Liver (tissue), 9 donors: ENCODE results near the gene NFE2L1. TPM values are rescaled to one million over a fixed set of nuclear protein-coding genes. Genes with fewer than 3 reads are reported as not detected.
A peak's percentile ranks its signal among the peaks of the same experiment; 100 is the strongest.

Source experiments
- DNase-seq: peaks from one replicate; pipeline ENCODE4 v3.0.0-alpha.2; 2017; ENCODE audit warnings: low spot score
- H3K27ac ChIP-seq, 2 donors: one replicate each; pipeline ENCODE4 v1.7.0; 2013; ENCODE audit warnings: inconsistent platforms in 2 of 2, low read length in 2 of 2, control low read depth in 1 of 2, low read depth in 1 of 2, mild to moderate bottlenecking in 1 of 2
- H3K27me3 ChIP-seq, 4 donors: one replicate each; pipeline versions ENCODE4 v1.6.1 to v1.7.0; 2013; ENCODE audit warnings: low read length in 3 of 4, inconsistent platforms in 1 of 4, mild to moderate bottlenecking in 1 of 4, moderate library complexity in 1 of 4; ENCODE audit not compliant: control insufficient read depth in 4 of 4, insufficient read depth in 4 of 4
- H3K36me3 ChIP-seq, 4 donors: one replicate each; pipeline versions ENCODE4 v1.6.1 to v1.7.0; 2013; ENCODE audit warnings: low read length in 3 of 4, mild to moderate bottlenecking in 3 of 4, low read depth in 1 of 4, moderate library complexity in 1 of 4; ENCODE audit not compliant: control insufficient read depth in 4 of 4, insufficient read depth in 3 of 4
- H3K4me1 ChIP-seq, 4 donors: one replicate each; pipeline versions ENCODE4 v1.6.1 to v1.7.0; 2013; ENCODE audit warnings: low read length in 3 of 4, mild to moderate bottlenecking in 3 of 4, moderate library complexity in 1 of 4; ENCODE audit not compliant: control insufficient read depth in 4 of 4, insufficient read depth in 4 of 4
- H3K4me3 ChIP-seq, 3 donors: one replicate each; pipeline versions ENCODE4 v1.6.1 to v1.7.0; 2013; ENCODE audit warnings: low read length in 3 of 3, control low read depth in 1 of 3, low read depth in 1 of 3, mild to moderate bottlenecking in 1 of 3
- H3K9ac ChIP-seq, 2 donors: one replicate each; pipeline ENCODE4 v1.7.0; 2013; ENCODE audit warnings: low read length in 2 of 2, mild to moderate bottlenecking in 2 of 2, moderate library complexity in 2 of 2, control low read depth in 1 of 2, low read depth in 1 of 2
- H3K9me3 ChIP-seq, 4 donors: one replicate each; pipeline versions ENCODE4 v1.6.1 to v1.7.0; 2013; ENCODE audit warnings: low read length in 3 of 4; ENCODE audit not compliant: control insufficient read depth in 4 of 4
- EGR1 ChIP-seq, 2 donors: IDR thresholded peaks; 2 replicates each; pipeline ENCODE4 v1.6.1; 2016 to 2018; ENCODE audit warnings: antibody characterized with exemption in 2 of 2, low read depth in 2 of 2
- FOXA2 ChIP-seq: IDR thresholded peaks from 2 replicates; pipeline ENCODE4 v1.6.1; 2016; ENCODE audit warnings: antibody characterized with exemption
- GABPA ChIP-seq, 2 donors: IDR thresholded peaks in 1 of 2; conservative IDR thresholded peaks in 1 of 2; 2 replicates each; pipeline ENCODE4 v1.6.1; 2016; ENCODE audit warnings: antibody characterized with exemption in 2 of 2, mild to moderate bottlenecking in 1 of 2, moderate library complexity in 1 of 2
- HNF4A ChIP-seq, 2 donors: conservative IDR thresholded peaks; 2 replicates each; pipeline ENCODE4 v1.6.1; 2016; ENCODE audit warnings: antibody characterized with exemption in 2 of 2, mild to moderate bottlenecking in 2 of 2
- JUND ChIP-seq, 2 donors: IDR thresholded peaks; 2 replicates each; pipeline ENCODE4 v1.6.1; 2016; ENCODE audit warnings: antibody characterized with exemption in 2 of 2
- NR2F2 ChIP-seq: IDR thresholded peaks from 2 replicates; pipeline ENCODE4 v1.6.1; 2016; ENCODE audit warnings: antibody characterized with exemption
- RAD21 ChIP-seq, 2 donors: IDR thresholded peaks; 2 replicates each; pipeline ENCODE4 v1.6.1; 2016; ENCODE audit warnings: antibody characterized with exemption in 2 of 2, mild to moderate bottlenecking in 2 of 2
- RXRA ChIP-seq, 2 donors: IDR thresholded peaks; 2 replicates each; pipeline ENCODE4 v1.6.1; 2017 to 2018; ENCODE audit warnings: antibody characterized with exemption in 2 of 2, mild to moderate bottlenecking in 1 of 2
- SP1 ChIP-seq: IDR thresholded peaks from 2 replicates; pipeline ENCODE4 v1.6.1; 2018; ENCODE audit warnings: antibody characterized with exemption, mild to moderate bottlenecking
- YY1 ChIP-seq: IDR thresholded peaks from 2 replicates; pipeline ENCODE4 v1.6.1; 2016; ENCODE audit warnings: antibody characterized with exemption, mild to moderate bottlenecking
- WGBS: extraction: QIAGEN DNeasy Blood & Tissue Kit; methylation state at CpG from one replicate; pipeline ENCODE4 v1.1.7; 2013; 5-methylcytosine and 5-hydroxymethylcytosine counted together
- polyA plus RNA-seq, 2 donors: library from polyadenylated mRNA; stranded (reverse) in 1 of 2; unstranded in 1 of 2; fragments of 200-250 nt in 1 of 2; fragments of >200 nt in 1 of 2; fragmentation: Nextera tagmentation in 1 of 2; extraction: Ambion mirVana in 1 of 2; gene quantifications; one replicate each; pipeline versions ENCODE4 v1.2.1 to v1.2.3, GENCODE V29; 2013 to 2015
- total RNA-seq, 2 donors: library from RNA; depleted of rRNA; stranded (reverse); fragments of >200 nt; gene quantifications; one replicate each; pipeline ENCODE4 v1.2.3, GENCODE V29; 2014
- TF ChIP-seq, protein P1 (sequence below): IDR thresholded peaks from 2 replicates; pipeline ENCODE4 v1.6.1; 2016; ENCODE audit warnings: antibody characterized with exemption
- TF ChIP-seq, protein P2 (sequence below): fragments of 150-350 bp; IDR thresholded peaks from 2 replicates; pipeline ENCODE4 v1.5.1; 2017; ENCODE audit warnings: improper control_type of control experiment, low read depth, low read length; ENCODE audit not compliant: missing input control
- TF ChIP-seq, protein P3 (sequence below): IDR thresholded peaks from 2 replicates; pipeline ENCODE4 v1.6.1; 2016; ENCODE audit warnings: antibody characterized with exemption
- TF ChIP-seq, protein P4 (sequence below): IDR thresholded peaks from 2 replicates; pipeline ENCODE4 v1.6.1; 2016; ENCODE audit warnings: antibody characterized with exemption
- TF ChIP-seq, protein P5 (sequence below): IDR thresholded peaks from 2 replicates; pipeline ENCODE4 v1.6.1; 2016; ENCODE audit warnings: antibody characterized with exemption, mild to moderate bottlenecking
- donor health status: healthy.
- donor health status: healthy.
- donor health status: healthy.
- donor health status: healthy.
- donor health status: healthy.

Gene NFE2L1
- total and polyA plus RNA-seq, 4 donors: 14.3 to 79.5 (median 57.6) TPM

DNA sequence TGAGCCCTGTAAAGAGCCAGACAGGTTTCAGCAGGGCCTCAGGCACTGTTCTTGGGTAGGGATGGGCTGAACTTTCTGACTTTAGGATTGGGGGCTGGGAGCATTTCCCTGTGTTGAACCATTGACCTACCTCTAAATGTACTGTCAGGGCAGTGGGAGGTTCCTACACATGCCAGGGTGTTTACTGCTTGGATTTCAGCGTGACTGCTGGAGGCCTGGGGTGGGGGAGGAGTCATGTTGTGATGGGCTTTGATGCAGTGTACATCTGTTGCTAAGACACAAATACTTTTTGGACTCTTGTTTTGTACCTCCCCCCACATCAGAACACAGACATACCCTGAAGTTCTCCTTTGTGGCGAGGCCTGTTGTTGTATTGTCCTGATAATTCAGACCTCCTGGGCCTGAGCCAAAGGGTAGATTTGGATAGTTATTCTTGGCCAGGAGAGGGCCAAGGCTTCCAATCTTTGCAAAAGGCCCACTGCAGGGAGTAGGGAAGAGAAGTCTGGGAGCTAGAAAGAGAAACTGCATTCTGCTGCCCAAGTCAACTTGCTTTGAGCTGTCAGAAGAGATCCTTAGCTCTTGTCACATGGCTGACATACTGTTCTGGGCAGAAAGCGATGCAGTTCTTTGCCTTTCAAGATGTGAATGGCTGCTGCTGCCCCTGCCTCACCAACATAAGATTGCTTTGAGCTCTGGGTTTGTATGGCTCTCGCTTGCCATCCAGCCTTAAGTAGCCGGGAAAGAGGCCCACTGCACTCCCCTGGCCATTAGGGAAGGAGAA, 3.7 kb downstream of the NFE2L1 start:
- Histone ChIP-seq H3K9me3 (no peaks in the 10 kb centered on the region), H3K4me3 (peak overlapping the region; percentile 5 to 12 (median 9)), H3K27me3 (no peaks in the 10 kb centered on the region), H3K9ac (peak overlapping the region in 1 of 2 donors; percentile 94), H3K4me1 (peaks cover 31 to 66% (median 53%) of the 10 kb centered on the region in 4 donors), H3K27ac (peak overlapping the region; percentile 93 to 99), H3K36me3 (peaks cover 0 to 9% (median 8%) of the 10 kb centered on the region in 4 donors)
- DNase-seq: no peak
- peak; percentile 54 for TF ChIP-seq NR2F2
- TF ChIP-seq HNF4A (conservative IDR thresholded peaks at IDR 0.05): peak; percentile 78 to 80
- no peak for TF ChIP-seq YY1
- TF ChIP-seq, protein P1, sequence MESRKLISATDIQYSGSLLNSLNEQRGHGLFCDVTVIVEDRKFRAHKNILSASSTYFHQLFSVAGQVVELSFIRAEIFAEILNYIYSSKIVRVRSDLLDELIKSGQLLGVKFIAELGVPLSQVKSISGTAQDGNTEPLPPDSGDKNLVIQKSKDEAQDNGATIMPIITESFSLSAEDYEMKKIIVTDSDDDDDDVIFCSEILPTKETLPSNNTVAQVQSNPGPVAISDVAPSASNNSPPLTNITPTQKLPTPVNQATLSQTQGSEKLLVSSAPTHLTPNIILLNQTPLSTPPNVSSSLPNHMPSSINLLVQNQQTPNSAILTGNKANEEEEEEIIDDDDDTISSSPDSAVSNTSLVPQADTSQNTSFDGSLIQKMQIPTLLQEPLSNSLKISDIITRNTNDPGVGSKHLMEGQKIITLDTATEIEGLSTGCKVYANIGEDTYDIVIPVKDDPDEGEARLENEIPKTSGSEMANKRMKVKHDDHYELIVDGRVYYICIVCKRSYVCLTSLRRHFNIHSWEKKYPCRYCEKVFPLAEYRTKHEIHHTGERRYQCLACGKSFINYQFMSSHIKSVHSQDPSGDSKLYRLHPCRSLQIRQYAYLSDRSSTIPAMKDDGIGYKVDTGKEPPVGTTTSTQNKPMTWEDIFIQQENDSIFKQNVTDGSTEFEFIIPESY: no peak
- TF ChIP-seq FOXA2: no peak
- peak; percentile 14 to 16 for TF ChIP-seq RAD21 (IDR thresholded peaks at IDR 0.05)
- TF ChIP-seq RXRA (IDR thresholded peaks at IDR 0.05): peak; percentile 84 to 88
- TF ChIP-seq, protein P2, sequence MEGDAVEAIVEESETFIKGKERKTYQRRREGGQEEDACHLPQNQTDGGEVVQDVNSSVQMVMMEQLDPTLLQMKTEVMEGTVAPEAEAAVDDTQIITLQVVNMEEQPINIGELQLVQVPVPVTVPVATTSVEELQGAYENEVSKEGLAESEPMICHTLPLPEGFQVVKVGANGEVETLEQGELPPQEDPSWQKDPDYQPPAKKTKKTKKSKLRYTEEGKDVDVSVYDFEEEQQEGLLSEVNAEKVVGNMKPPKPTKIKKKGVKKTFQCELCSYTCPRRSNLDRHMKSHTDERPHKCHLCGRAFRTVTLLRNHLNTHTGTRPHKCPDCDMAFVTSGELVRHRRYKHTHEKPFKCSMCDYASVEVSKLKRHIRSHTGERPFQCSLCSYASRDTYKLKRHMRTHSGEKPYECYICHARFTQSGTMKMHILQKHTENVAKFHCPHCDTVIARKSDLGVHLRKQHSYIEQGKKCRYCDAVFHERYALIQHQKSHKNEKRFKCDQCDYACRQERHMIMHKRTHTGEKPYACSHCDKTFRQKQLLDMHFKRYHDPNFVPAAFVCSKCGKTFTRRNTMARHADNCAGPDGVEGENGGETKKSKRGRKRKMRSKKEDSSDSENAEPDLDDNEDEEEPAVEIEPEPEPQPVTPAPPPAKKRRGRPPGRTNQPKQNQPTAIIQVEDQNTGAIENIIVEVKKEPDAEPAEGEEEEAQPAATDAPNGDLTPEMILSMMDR: peak; percentile 3
- peak; percentile 78 for TF ChIP-seq SP1
- TF ChIP-seq, protein P3, sequence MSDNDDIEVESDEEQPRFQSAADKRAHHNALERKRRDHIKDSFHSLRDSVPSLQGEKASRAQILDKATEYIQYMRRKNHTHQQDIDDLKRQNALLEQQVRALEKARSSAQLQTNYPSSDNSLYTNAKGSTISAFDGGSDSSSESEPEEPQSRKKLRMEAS: peak; percentile 62
- TF ChIP-seq GABPA (IDR thresholded peaks at IDR 0.05 in 1 of 2, conservative IDR thresholded peaks at IDR 0.05 in 1 of 2): no peak
- TF ChIP-seq, protein P4, sequence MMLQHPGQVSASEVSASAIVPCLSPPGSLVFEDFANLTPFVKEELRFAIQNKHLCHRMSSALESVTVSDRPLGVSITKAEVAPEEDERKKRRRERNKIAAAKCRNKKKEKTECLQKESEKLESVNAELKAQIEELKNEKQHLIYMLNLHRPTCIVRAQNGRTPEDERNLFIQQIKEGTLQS: no peak
- TF ChIP-seq, protein P5, sequence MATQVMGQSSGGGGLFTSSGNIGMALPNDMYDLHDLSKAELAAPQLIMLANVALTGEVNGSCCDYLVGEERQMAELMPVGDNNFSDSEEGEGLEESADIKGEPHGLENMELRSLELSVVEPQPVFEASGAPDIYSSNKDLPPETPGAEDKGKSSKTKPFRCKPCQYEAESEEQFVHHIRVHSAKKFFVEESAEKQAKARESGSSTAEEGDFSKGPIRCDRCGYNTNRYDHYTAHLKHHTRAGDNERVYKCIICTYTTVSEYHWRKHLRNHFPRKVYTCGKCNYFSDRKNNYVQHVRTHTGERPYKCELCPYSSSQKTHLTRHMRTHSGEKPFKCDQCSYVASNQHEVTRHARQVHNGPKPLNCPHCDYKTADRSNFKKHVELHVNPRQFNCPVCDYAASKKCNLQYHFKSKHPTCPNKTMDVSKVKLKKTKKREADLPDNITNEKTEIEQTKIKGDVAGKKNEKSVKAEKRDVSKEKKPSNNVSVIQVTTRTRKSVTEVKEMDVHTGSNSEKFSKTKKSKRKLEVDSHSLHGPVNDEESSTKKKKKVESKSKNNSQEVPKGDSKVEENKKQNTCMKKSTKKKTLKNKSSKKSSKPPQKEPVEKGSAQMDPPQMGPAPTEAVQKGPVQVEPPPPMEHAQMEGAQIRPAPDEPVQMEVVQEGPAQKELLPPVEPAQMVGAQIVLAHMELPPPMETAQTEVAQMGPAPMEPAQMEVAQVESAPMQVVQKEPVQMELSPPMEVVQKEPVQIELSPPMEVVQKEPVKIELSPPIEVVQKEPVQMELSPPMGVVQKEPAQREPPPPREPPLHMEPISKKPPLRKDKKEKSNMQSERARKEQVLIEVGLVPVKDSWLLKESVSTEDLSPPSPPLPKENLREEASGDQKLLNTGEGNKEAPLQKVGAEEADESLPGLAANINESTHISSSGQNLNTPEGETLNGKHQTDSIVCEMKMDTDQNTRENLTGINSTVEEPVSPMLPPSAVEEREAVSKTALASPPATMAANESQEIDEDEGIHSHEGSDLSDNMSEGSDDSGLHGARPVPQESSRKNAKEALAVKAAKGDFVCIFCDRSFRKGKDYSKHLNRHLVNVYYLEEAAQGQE: no peak
- peak in 1 of 2 donors; percentile 15 for TF ChIP-seq JUND (IDR thresholded peaks at IDR 0.05)
- no peak for TF ChIP-seq EGR1 (IDR thresholded peaks at IDR 0.05; ENCODE audit: low read depth in 2 of 2)
- WGBS: 49% methylated on average over 5 of the region's 5 CpGs
